ENCODE data around the gene CADM2.
"Not testable (repeated sequence)": the region's sequence is repeated elsewhere in the genome, so short reads cannot be mapped to it uniquely, and the experiment has no call there.

The CADM2 gene

DNA sequence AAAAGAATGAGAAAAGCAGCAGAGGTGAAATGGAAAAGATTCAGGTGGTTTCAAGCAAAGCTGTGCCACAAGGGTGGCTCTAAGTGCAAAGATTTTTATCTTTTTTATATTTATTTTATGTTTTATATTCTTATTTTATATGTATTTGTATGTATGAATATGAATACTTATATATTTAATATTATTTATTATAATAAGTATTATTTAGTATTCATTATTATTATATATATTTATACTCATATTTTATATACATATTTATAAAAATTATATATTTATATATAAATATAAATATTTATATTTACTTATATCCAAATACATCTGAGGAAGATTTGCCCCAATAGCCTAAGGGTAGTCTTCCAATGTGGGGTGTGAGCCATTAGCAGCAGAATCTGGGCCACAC, 1002.0 kb downstream of the CADM2 start:
- no peak for DNase-seq (ENCODE audit: low read depth)

GRCh38 chr3:85977615-85978338, 1019.0 kb downstream of the CADM2 start:
- no peak for DNase-seq (ENCODE audit: low read depth)

DNA sequence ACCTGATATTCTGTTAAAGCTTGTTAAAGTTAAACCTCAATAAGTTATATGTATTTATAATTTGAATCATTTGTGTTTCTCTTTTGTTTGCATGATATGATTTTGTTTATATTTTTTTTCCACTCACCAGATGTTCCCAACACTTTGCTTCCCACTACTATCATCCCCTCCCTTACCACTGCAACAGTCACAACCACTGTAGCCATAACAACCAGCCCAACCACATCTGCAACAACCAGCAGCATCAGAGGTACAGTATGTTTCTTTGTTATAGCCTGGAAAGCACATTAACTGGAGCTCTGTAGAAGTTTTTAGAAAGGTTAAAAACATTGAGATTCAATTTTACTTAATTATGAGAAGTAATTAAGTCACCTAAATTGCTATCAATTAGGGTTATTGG, 1020.2 kb downstream of the CADM2 start:
- no peak for DNase-seq (ENCODE audit: low read depth)

GRCh38 chr3:85989581-85989980, 1030.8 kb downstream of the CADM2 start:
- DNase-seq (ENCODE audit: low read depth), result not testable (repeated sequence)

GRCh38 chr3:86029590-86029989, 1070.8 kb downstream of the CADM2 start:
- DNase-seq (ENCODE audit: low read depth), result no peak

DNA sequence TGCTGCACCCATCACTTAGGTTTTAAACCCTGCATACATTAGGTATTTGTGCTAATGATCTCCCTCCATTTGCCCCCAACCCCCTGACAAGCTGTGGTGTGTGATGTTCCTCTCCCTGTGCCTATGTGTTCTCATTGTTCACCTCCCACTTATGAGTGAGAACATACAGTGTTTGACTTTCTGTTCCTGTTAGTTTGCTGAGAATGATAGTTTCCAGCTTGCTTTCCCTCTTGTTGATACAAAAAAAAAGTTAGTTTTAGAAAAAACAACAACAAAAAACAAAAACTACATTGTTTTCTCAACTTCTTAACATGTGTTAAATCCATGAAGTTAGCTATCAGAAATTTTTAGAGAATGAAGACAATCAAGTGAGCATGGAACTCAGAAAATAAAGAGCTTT, 1079.1 kb downstream of the CADM2 start:
- DNase-seq (ENCODE audit: low read depth), result no peak

- DNase-seq (ENCODE audit: low read depth), result no peak
Measured at GRCh38 chr3:86046436-86047136, 1087.8 kb downstream of the CADM2 start.

DNA sequence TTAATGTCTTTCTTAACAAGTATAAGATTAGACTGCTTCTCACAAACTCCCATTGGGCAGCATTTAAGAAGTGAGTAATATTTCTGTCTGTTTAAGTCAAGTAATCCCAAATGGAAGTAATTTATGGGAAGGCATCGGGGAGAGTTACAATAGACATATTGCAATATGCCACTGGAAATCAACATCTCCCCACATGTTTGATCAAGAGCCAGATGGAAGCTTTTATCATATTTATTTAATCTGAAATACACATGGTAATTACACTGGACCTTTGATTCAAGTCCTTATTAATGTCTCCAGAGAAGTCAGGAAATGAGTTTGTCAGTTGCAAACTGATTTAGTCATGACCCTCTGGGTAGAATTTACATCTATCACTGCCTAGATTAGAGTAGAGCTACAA, 1088.4 kb downstream of the CADM2 start:
- no peak for DNase-seq (ENCODE audit: low read depth)

DNA sequence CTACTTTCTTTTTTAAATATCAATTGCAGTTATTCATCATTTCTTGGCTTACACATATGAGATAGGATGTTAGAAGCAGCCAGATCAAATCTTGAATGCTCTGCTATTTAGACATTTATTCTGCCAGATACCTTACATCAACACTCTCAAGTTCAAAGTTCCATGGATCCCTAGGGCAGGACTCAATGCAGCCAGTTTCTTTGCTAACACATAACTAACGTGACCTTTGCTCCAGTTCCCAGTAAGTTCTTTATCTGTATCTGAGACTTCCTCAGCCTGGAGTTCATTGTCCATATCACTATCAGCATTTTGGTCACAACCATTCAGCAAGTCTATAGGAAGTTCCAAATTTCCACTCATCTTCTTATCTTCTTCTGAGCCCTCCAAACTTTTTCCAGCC, 1092.3 kb downstream of the CADM2 start:
- DNase-seq (ENCODE audit: low read depth), result no peak

GRCh38 chr3:86056032-86056431, 1097.2 kb downstream of the CADM2 start:
- no peak for DNase-seq (ENCODE audit: low read depth)

- no peak for DNase-seq (ENCODE audit: low read depth)
Measured at GRCh38 chr3:86056962-86057361, 1098.2 kb downstream of the CADM2 start.

- DNase-seq (ENCODE audit: low read depth), result no peak
Measured at GRCh38 chr3:86073799-86074198, 1115.0 kb downstream of the CADM2 start.

DNA sequence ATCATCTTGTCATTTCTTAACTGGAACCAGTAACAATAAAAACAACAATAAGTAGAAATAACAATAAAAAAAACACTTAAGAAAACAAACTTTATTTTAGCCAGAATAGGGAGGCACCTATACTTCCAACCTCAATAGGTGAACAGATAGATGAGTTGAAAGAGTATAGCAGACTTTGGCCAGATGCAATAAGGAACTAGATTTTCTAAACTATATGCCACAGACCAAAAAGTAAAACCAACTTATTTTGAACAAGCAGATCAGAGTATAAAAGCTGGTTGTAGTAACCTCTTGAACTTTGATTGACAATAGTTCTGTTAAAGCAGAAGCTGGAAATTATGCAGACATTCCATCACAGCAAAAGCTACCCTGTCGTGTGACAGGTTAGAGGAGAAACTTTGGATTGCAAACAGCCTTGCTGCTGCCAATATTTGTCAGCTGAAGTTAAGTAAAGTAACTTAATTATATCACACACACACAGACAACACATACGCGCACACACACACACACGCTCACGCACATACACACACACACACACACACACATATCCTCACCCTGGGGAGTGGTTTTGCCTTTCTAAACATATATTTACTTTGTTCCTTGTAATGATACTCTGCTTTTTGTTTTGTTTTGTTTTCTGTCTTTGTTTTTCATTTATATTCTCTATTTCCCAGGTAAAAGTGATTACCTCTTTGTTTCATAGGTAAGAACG, 1128.5 kb downstream of the CADM2 start:
- DNase-seq (ENCODE audit: low read depth), result no peak

DNA sequence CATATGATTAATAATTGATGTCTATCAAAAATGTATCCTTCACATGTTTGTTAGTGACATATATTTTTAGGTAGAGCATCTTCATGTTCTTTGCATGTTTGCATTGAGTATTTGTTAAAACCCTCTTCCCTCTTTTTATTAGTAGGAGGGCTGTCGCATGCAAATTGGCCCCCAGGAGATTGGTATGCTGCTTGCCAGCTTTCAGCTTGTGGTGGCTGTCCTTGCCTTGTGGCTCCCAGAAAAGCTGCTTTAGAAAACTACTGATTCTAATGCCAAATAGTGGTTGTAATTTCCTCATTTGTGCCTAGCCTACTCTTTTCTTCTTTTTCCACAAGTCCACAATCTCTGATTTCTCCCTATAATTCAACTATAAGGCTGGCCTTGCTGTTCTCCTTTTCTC, 1145.4 kb downstream of the CADM2 start:
- DNase-seq (ENCODE audit: low read depth), result no peak

DNA sequence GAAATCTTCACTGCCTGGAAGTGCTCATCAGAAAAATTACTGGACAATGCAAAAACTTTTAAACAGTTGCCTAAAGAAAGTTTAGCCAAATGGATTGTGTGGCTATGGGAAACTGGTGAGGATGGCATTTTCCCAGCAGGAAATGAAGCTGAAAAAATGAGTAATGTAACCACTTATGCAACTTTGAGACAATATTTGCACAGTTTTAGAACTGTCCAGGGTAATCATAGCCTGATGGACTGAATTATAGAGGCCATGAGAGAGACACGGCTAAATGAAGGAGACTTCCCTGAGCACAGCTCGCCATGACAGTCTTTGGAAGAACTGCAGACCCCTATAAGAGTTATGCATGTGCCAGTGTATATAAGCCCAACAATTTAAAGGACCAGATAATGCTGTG, 1150.6 kb downstream of the CADM2 start:
- DNase-seq (ENCODE audit: low read depth), result no peak
